Measurements from ENCODE around the gene MYO7B.
A peak's percentile ranks its signal among the peaks of the same experiment; 100 is the strongest.

MYO7B gene

GRCh38 chr2:127672341-127673224 lies 137.1 kb downstream of the MYO7B start:
- peak overlapping the region in 1 of 2 experiments; percentile 58 for H3K4ac ChIP-seq (ENCODE audit: low read depth in 1 of 2, low read length in 2 of 2)
- H2AK5ac ChIP-seq (ENCODE audit: low read length, severe bottlenecking) = no peak overlapping the region
- H2BK120ac ChIP-seq (ENCODE audit: low read depth, low read length) = no peak overlapping the region
- H2BK5ac ChIP-seq (ENCODE audit: low read depth, low read length, poor library complexity, severe bottlenecking) = no peak overlapping the region
- H3K4me3 ChIP-seq (ENCODE audit: insufficient read depth in 1 of 2, low read depth in 1 of 2, low read length in 2 of 2) = peak overlapping the region in 1 of 2 experiments; percentile 72
- peak overlapping the region in 1 of 2 experiments; percentile 48 for H3K14ac ChIP-seq (ENCODE audit: low read length in 2 of 2)
- H3K23ac ChIP-seq (ENCODE audit: low read length in 2 of 2) = no peak overlapping the region
- H3K9ac ChIP-seq (ENCODE audit: low read length) = peak overlapping the region; percentile 65
- H4K91ac ChIP-seq (ENCODE audit: low read length) = no peak overlapping the region
- 90% methylated on average over 19 of the region's 20 CpGs for WGBS
- peaks cover 0 to 17% of the 10 kb centered on the region in 2 experiments for H3K36me3 ChIP-seq (ENCODE audit: control insufficient read depth in 1 of 2, insufficient read depth in 2 of 2, low read depth in 1 of 2, low read length in 2 of 2)
- no peak overlapping the region for H2BK15ac ChIP-seq (ENCODE audit: low read depth, poor library complexity, severe bottlenecking)
- H3K4me2 ChIP-seq (ENCODE audit: low read length, poor library complexity, severe bottlenecking) = no peak overlapping the region
- peaks cover 1% of the 10 kb centered on the region for H3K9me3 ChIP-seq (ENCODE audit: control insufficient read depth, low read length)
- H3K79me1 ChIP-seq (replicated peaks; ENCODE audit: low read length, poor library complexity, severe bottlenecking) = peaks cover 11% of the 10 kb centered on the region
- H2AFZ ChIP-seq (ENCODE audit: low read depth, low read length) = peak overlapping the region; percentile 23
- peak overlapping the region; percentile 12 for H4K8ac ChIP-seq (ENCODE audit: low read length)
- no peak overlapping the region for H3K18ac ChIP-seq (ENCODE audit: low read depth in 1 of 2, low read length in 2 of 2)
- H3K4me1 ChIP-seq (ENCODE audit: control insufficient read depth, insufficient read depth, low read depth, low read length) = peaks cover 26% of the 10 kb centered on the region
- H3K27ac ChIP-seq (ENCODE audit: low read length, poor library complexity, severe bottlenecking) = no peak overlapping the region
- DNase-seq = no peak
- peaks cover 12 to 28% of the 10 kb centered on the region in 2 experiments for H3K27me3 ChIP-seq (ENCODE audit: control insufficient read depth in 1 of 2, insufficient read depth in 1 of 2, low read length in 2 of 2)
- H2BK12ac ChIP-seq (ENCODE audit: low read length in 2 of 2) = no peak overlapping the region

DNA sequence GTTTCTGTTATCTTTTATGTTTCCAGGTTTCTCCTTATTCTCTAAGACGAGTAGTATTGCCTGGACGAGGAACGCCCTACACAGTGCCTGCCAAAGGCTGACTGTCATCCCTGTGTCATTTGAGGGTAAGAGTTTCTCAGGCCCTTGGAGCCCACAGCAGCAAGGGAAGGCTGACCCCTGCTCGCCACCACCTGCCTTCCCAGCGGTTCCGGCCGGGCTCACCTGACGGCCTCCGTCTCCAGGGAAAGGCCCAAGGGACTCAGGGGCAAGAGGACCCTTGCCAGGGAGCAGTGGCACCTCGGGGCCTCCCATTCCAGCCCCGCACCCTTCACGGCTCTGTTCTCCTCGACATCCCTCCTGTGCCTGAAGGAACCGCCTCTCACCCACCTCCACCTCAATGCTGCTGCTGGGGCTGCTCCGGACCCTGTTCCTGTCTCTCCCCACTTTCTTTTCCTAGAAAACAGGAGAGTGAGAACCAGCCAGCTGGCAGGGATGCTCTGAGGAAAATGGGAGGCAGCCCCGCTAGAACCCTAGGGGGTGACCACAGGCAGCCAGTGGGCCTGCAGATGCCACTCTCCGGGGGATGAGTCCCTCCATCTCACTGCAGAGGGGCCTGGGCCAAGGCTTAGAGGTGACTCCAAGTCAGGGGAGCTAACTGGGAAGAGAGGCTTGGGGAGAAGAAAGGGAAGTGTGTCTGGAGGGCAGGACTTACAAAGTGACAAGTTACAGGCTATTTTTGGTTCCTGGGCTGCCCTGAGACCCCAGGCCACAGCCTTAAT lies 138.0 kb downstream of the MYO7B start:
- Histone ChIP-seq H3K14ac (ENCODE audit: low read length in 2 of 2) (no peak overlapping the region), H3K27me3 (ENCODE audit: control insufficient read depth in 1 of 2, insufficient read depth in 1 of 2, low read length in 2 of 2) (peaks cover 21 to 37% of the 10 kb centered on the region in 2 experiments), H4K8ac (ENCODE audit: low read length) (no peak overlapping the region), H4K91ac (ENCODE audit: low read length) (peak overlapping the region; percentile 22), H2AK5ac (ENCODE audit: low read length, severe bottlenecking) (no peak overlapping the region), H2BK12ac (ENCODE audit: low read length in 2 of 2) (peak overlapping the region in 1 of 2 experiments; percentile 42), H3K4me2 (ENCODE audit: low read length, poor library complexity, severe bottlenecking) (peak overlapping the region; percentile 36), H2BK5ac (ENCODE audit: low read depth, low read length, poor library complexity, severe bottlenecking) (no peak overlapping the region), H3K4ac (ENCODE audit: low read depth in 1 of 2, low read length in 2 of 2) (peak overlapping the region in 1 of 2 experiments; percentile 21), H3K4me3 (ENCODE audit: insufficient read depth in 1 of 2, low read depth in 1 of 2, low read length in 2 of 2) (peak overlapping the region in 1 of 2 experiments; percentile 72), H2AFZ (ENCODE audit: low read depth, low read length) (peak overlapping the region; percentile 74), H2BK15ac (ENCODE audit: low read depth, poor library complexity, severe bottlenecking) (no peak overlapping the region), H3K27ac (ENCODE audit: low read length, poor library complexity, severe bottlenecking) (no peak overlapping the region), H3K36me3 (ENCODE audit: control insufficient read depth in 1 of 2, insufficient read depth in 2 of 2, low read depth in 1 of 2, low read length in 2 of 2) (peaks cover 0 to 17% of the 10 kb centered on the region in 2 experiments), H3K18ac (ENCODE audit: low read depth in 1 of 2, low read length in 2 of 2) (peak overlapping the region; percentile 23 to 68), H3K79me1 (replicated peaks; ENCODE audit: low read length, poor library complexity, severe bottlenecking) (peaks cover 11% of the 10 kb centered on the region), H2BK120ac (ENCODE audit: low read depth, low read length) (no peak overlapping the region), H3K23ac (ENCODE audit: low read length in 2 of 2) (peak overlapping the region in 1 of 2 experiments; percentile 46), H3K9ac (ENCODE audit: low read length) (peak overlapping the region; percentile 65), H3K9me3 (ENCODE audit: control insufficient read depth, low read length) (no peaks in the 10 kb centered on the region), H3K4me1 (ENCODE audit: control insufficient read depth, insufficient read depth, low read depth, low read length) (peaks cover 26% of the 10 kb centered on the region)
- WGBS = 88% methylated on average over 17 of the region's 17 CpGs
- no peak for DNase-seq

DNA sequence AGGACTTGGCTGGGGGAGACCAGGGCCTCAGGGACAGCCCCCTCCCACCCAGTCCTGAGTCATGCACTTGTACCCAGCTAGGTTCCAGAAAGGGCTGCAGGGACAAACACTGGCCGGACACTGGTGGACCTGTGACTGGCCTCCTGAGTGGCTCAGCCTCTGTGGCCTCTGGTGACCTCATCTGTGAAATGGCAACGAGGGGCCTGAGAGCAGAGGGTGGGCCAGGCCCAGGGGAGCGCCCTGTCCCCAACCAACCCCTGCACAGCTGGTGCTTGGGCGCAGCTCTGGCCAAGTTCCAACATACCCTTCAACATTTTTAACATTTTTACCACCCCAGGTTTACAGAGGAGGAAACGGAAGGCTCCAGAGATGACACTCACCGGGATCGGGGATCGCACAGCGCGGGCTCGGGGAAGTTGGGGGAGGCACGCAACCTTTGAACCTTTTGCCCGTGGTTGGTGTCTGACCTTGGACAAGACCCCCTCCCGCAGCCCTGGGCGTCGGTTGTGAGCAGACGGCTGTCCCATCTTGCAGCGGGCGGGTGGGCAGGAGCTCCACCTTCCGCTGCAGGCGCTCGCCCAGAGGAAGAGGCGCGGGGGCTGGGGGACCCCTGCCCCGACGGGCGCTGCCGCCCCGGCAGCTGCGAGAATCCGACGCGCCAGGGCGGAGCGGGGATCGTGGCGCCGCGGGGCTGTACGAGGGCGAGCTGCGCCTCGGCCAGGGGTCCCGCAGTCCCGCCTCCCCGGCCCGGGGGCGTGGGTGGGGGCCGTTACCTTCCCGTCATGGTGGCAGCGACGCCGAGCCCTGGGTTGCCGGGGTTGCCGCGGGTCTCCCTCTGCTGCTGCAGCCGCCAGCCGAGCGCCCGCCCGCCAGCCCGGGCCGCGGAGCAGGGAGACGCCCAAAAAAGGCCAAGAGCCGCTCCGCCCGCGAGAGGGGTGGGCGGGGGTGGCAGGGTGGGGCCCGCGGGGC lies 139.0 kb downstream of the MYO7B start:
- Histone ChIP-seq H3K27me3 (ENCODE audit: control insufficient read depth in 1 of 2, insufficient read depth in 1 of 2, low read length in 2 of 2) (peaks cover 23 to 45% of the 10 kb centered on the region in 2 experiments), H4K8ac (ENCODE audit: low read length) (peak overlapping the region; percentile 75), H3K4me1 (ENCODE audit: control insufficient read depth, insufficient read depth, low read depth, low read length) (peaks cover 26% of the 10 kb centered on the region), H2AFZ (ENCODE audit: low read depth, low read length) (peak overlapping the region; percentile 82), H3K79me1 (replicated peaks; ENCODE audit: low read length, poor library complexity, severe bottlenecking) (peaks cover 8% of the 10 kb centered on the region), H3K4me2 (ENCODE audit: low read length, poor library complexity, severe bottlenecking) (peak overlapping the region; percentile 98), H3K4me3 (ENCODE audit: insufficient read depth in 1 of 2, low read depth in 1 of 2, low read length in 2 of 2) (peak overlapping the region; percentile 72 to 74), H3K23ac (ENCODE audit: low read length in 2 of 2) (peak overlapping the region in 1 of 2 experiments; percentile 64), H3K27ac (ENCODE audit: low read length, poor library complexity, severe bottlenecking) (no peak overlapping the region), H2BK5ac (ENCODE audit: low read depth, low read length, poor library complexity, severe bottlenecking) (peak overlapping the region; percentile 24), H3K14ac (ENCODE audit: low read length in 2 of 2) (peak overlapping the region in 1 of 2 experiments; percentile 63), H3K36me3 (ENCODE audit: control insufficient read depth in 1 of 2, insufficient read depth in 2 of 2, low read depth in 1 of 2, low read length in 2 of 2) (peaks cover 0 to 17% of the 10 kb centered on the region in 2 experiments), H3K9ac (ENCODE audit: low read length) (peak overlapping the region; percentile 65), H2AK5ac (ENCODE audit: low read length, severe bottlenecking) (no peak overlapping the region), H2BK120ac (ENCODE audit: low read depth, low read length) (peak overlapping the region; percentile 84), H3K18ac (ENCODE audit: low read depth in 1 of 2, low read length in 2 of 2) (peak overlapping the region; percentile 52 to 85), H3K9me3 (ENCODE audit: control insufficient read depth, low read length) (no peaks in the 10 kb centered on the region), H3K4ac (ENCODE audit: low read depth in 1 of 2, low read length in 2 of 2) (peak overlapping the region; percentile 32 to 36), H2BK15ac (ENCODE audit: low read depth, poor library complexity, severe bottlenecking) (peak overlapping the region; percentile 99), H2BK12ac (ENCODE audit: low read length in 2 of 2) (peak overlapping the region in 1 of 2 experiments; percentile 56), H4K91ac (ENCODE audit: low read length) (peak overlapping the region; percentile 88)
- peak; percentile 26 for DNase-seq
- 3% methylated on average over 59 of the region's 72 CpGs for WGBS

Measured in mesenchymal stem cell (in vitro differentiated cells and primary cell).